AG08395 (cell line): Measurements from ENCODE around the gene TUFT1.
"Not testable (repeated sequence)": the region's sequence is repeated elsewhere in the genome, so short reads cannot be mapped to it uniquely, and the experiment has no call there.

Experiments used
- DNase-seq: peaks from one replicate; pipeline ENCODE4 v3.0.0; 2012; ENCODE audit warnings: mixed read lengths, low spot score

TUFT1 gene

DNA sequence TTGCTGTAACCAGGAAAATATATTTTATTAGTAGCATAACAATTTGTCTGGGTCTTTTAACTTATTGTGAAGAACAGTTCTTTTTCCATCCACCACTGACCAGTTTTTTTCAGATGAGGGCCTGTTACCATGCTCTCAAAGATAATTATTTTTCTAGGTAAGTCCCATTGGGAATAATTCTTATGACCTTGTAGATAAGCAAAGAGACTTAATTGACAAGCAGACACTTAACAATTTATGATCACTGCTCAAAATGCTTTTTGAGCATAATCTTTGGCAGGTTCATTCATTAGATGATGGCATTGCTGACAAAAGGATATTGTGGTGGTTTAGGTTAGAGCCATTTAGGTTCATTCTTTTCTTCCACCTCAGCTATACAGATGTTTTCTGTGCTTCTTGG lies 78.4 kb downstream of the TUFT1 start:
- DNase-seq = no peak

DNA sequence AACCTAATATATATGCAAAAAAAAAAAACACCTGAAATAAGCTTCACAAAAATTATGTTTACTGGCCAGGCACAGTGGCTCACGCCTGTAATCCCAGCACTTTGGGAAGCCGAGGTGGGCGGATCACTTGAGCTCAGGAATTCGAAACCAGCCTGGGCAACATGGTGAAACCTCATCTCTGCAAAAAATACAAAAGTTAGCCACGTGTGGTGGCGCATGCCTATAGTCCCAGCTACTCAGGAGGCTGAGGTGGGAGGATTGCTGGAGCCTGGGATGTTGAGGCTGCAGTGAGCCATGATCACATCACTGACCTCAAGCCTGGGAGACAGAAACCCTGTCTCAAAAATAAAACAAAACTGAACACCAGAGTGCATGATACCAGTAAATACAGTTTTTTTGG lies 78.9 kb downstream of the TUFT1 start:
- DNase-seq = not testable (repeated sequence)

DNA sequence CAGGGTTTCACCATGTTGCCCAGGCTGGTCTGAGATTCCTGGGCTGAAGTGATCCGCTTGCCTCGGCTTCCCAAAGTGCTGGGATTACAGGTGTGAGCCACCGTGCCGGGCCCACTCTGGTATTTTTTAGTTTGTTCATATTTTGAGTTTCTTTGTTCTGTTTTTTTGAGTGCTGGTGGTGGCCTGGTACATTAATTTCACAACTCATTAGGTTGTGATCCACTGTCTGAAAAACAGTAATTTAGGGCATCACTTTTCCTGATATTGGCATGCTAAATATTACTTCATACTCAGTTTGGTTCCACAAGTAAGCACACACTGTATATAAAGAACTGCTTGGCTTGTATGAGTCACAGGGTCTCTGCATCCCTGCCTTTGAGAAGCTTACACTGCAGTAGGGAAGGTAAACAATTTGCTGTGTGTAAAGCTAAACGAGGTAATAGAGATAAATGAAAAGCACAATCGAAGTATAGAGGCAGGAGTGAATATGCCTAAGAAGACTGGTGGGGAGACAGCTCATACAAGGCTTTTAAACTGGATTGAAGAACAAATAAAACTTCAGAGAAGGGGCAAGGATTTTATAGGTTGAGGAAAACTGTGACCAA lies 79.5 kb downstream of the TUFT1 start:
- peak; percentile 14 for DNase-seq

- peak; percentile 12 for DNase-seq
Measured at GRCh38 chr1:151620286-151620685, 80.2 kb downstream of the TUFT1 start.

GRCh38 chr1:151621351-151621750 lies 81.2 kb downstream of the TUFT1 start:
- no peak for DNase-seq

- no peak for DNase-seq
Measured at GRCh38 chr1:151624783-151625182, 84.7 kb downstream of the TUFT1 start.

- DNase-seq = no peak
Measured at GRCh38 chr1:151626740-151627334, 86.7 kb downstream of the TUFT1 start.

- DNase-seq = no peak
Measured at GRCh38 chr1:151629278-151629677, 89.2 kb downstream of the TUFT1 start.
